Karpas-422 (cell line): ENCODE measurements around the gene PEF1. TPM values are rescaled to one million over a fixed set of nuclear protein-coding genes. Genes with fewer than 3 reads are reported as not detected.

Experiments
- DNase-seq: peaks from one replicate; pipeline ENCODE4 v3.0.0-alpha.2; 2015
- H2AFZ ChIP-seq: fragments of 200-600 bp; sonication (generic); 2 replicates; pipeline ENCODE4 v1.6.1; 2014; ENCODE audit warnings: antibody characterized with exemption, low read length, mixed read lengths
- H3K27ac ChIP-seq: fragments of 200-600 bp; sonication (generic); 2 replicates; pipeline ENCODE4 v1.5.1; 2014; ENCODE audit warnings: mild to moderate bottlenecking, low read length, moderate library complexity
- H3K27me3 ChIP-seq: fragments of 200-600 bp; sonication (generic); 2 replicates; pipeline ENCODE4 v1.6.1; 2014; ENCODE audit warnings: low read length, mixed read lengths
- H3K36me3 ChIP-seq: fragments of 200-600 bp; sonication (generic); 2 replicates; pipeline ENCODE4 v1.6.1; 2014; ENCODE audit warnings: low read length, mixed read lengths; ENCODE audit not compliant: insufficient read depth
- H3K4me1 ChIP-seq: fragments of 200-600 bp; sonication (generic); 2 replicates; pipeline ENCODE4 v1.6.1; 2014; ENCODE audit warnings: mild to moderate bottlenecking, low read length, mixed read lengths
- H3K4me2 ChIP-seq: fragments of 200-600 bp; sonication (generic); 2 replicates; pipeline ENCODE4 v1.6.1; 2014; ENCODE audit warnings: low read length, low read depth, mild to moderate bottlenecking; ENCODE audit not compliant: poor library complexity, severe bottlenecking
- H3K4me3 ChIP-seq: fragments of 200-600 bp; sonication (generic); 2 replicates; pipeline ENCODE4 v1.5.1; 2014; ENCODE audit warnings: mild to moderate bottlenecking, antibody characterized with exemption, low read length, mixed read lengths
- H3K79me2 ChIP-seq: fragments of 200-600 bp; sonication (generic); 2 replicates; pipeline ENCODE4 v1.6.1; 2014; ENCODE audit warnings: mild to moderate bottlenecking, low read length, mixed read lengths
- H3K9ac ChIP-seq: fragments of 200-600 bp; sonication (generic); 2 replicates; pipeline ENCODE4 v1.6.0; 2014; ENCODE audit warnings: low read length
- H3K9me2 ChIP-seq: fragments of 200-600 bp; sonication (generic), shearing (Covaris generic); replicated peaks from 2 replicates; pipeline ENCODE4 v1.6.0; 2014; ENCODE audit warnings: mild to moderate bottlenecking, low read length, moderate library complexity; ENCODE audit not compliant: insufficient read depth
- H3K9me3 ChIP-seq: fragments of 300-700, 200-600 bp; sonication (generic); 2 replicates; pipeline ENCODE4 v1.6.1; 2014; ENCODE audit warnings: low read length, mixed read lengths
- H4K20me1 ChIP-seq: fragments of 200-600 bp; sonication (generic); 2 replicates; pipeline ENCODE4 v1.6.1; 2014; ENCODE audit warnings: mild to moderate bottlenecking, antibody characterized with exemption, low read length, low read depth; ENCODE audit not compliant: insufficient read depth
- total RNA-seq: library from RNA; depleted of rRNA; stranded (reverse); fragments of >200 nt; shearing (Covaris generic); gene quantifications from 2 replicates; pipeline ENCODE4 v1.2.3, GENCODE V29; 2014; ENCODE audit warnings: low replicate concordance

The PEF1 gene
- total RNA-seq, 1 experiment from 2014 or later = 53.0 TPM

DNA sequence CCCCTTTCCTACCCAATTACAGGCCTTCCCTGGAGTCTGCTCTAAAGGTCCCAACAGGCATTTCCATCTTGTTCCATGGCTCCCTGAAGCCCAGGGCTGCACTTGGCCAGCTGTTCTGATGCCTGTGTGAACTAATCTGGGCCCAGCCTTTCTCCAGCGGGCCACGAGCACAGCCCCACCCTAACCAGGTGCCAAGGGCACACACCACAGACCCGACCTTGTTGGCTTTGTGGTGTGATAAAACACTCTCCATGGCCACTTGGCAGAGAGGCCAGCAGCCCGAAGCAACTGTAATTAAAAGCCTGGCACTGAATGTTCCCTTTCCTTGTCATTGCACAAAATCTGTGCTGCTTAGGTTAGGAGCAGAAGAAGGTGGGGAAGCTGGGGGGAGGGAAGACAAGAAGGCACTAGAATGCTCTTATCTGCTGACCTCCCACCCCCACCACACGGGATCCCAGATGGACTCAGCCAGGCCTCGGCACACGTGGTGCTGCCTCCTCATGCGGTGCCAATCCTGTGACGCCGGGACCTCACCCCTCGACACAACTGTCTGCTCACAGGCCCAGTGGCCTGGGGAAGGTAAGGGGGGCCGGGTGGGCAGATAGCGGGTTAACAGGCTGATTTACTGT is 17.3 kb downstream of the PEF1 start:
- Histone ChIP-seq H3K79me2 (no peaks in the 10 kb centered on the region), H3K4me1 (no peaks in the 10 kb centered on the region), H3K9me2 (no peaks in the 10 kb centered on the region), H3K9me3 (no peaks in the 10 kb centered on the region), H3K36me3 (no peaks in the 10 kb centered on the region), H3K4me3 (no peak overlapping the region), H3K9ac (no peak overlapping the region), H2AFZ (no peak overlapping the region), H3K27ac (no peak overlapping the region), H4K20me1 (no peaks in the 10 kb centered on the region), H3K27me3 (no peaks in the 10 kb centered on the region), H3K4me2 (no peak overlapping the region)
- DNase-seq = no peak

DNA sequence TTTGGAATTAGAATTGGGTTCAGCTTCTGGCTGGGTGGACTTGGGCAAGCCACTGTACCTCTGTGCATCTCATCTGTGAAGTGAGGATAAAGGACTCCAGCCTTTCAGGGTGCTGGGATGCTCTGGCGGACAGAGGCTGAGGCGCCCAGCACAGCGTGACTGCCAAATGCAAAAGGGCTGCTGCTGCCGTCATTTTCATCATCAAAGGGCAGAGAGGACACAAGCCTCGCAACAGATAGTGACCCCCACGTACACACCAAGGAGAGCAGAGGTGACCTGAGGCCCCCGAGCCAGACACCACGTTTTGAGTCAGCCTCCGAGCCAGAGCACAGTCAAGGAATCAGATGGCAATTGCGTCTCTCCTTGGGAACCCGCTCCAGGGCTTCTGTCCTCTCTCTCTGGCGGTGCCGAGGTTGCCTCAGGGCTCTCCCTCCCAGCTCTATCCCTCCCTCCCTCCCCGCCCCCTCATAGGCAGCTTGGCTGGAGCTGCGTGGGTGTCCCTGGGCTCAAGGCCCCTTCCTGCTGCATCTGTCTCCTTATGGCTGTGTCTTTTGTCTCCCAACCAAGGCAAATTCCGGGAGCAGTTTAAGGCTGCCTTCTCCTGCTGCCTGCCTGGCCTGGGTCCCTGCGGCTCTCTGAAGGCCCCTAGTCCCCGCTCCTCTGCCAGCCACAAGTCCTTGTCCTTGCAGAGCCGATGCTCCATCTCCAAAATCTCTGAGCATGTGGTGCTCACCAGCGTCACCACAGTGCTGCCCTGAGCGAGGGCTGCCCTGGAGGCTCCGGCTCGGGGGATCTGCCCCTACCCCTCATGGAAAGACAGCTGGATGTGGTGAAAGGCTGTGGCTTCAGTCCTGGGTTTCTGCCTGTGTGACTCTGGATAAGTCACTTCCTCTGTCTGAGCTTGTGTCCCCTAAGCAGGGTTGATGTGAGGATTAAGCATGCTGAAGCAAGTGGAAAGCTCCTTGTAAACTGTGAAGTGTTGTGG is 18.2 kb downstream of the PEF1 start:
- no peaks in the 10 kb centered on the region for H3K9me3 ChIP-seq
- no peak overlapping the region for H3K4me2 ChIP-seq
- no peak overlapping the region for H3K27ac ChIP-seq
- no peak overlapping the region for H2AFZ ChIP-seq
- no peak for DNase-seq
- H3K27me3 ChIP-seq = no peaks in the 10 kb centered on the region
- no peaks in the 10 kb centered on the region for H3K4me1 ChIP-seq
- H3K9ac ChIP-seq = no peak overlapping the region
- H4K20me1 ChIP-seq = no peaks in the 10 kb centered on the region
- no peak overlapping the region for H3K4me3 ChIP-seq
- H3K9me2 ChIP-seq = no peaks in the 10 kb centered on the region
- no peaks in the 10 kb centered on the region for H3K36me3 ChIP-seq
- no peaks in the 10 kb centered on the region for H3K79me2 ChIP-seq

DNA sequence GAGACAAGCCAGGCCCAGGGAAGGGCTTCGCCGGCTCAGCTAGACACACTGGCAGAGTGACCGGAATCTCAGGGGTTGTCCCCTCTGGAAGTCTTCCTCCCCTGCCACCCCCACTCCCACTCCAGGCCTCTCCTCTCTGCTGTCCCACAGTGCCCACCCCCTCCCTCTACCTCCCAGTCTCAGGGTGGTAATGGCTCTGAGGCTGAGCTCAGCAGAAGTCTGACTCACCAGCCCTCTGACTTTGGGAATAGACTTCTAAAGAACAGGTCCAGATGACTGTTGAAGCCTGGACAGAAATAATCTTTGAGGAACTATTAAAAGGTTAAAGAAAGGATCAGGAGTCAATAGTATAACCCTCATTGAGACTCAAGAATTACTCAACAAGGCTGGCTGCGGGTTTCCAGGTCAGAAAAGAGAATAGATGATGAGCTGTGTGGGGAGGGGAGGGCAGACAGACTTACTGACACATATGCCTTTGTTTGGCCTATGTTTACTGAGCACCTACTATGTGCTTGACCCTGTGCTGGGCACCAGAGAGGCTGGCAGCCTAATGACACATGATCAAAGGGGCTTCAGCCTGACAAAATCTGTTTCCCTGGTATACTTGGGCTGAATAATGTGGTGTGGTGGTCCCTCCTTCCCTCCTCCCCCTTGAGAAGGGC is 19.0 kb downstream of the PEF1 start:
- DNase-seq = no peak
- H3K9ac ChIP-seq = no peak overlapping the region
- no peak overlapping the region for H2AFZ ChIP-seq
- no peaks in the 10 kb centered on the region for H3K4me1 ChIP-seq
- no peaks in the 10 kb centered on the region for H3K36me3 ChIP-seq
- H3K79me2 ChIP-seq = no peaks in the 10 kb centered on the region
- H3K4me3 ChIP-seq = no peak overlapping the region
- no peaks in the 10 kb centered on the region for H3K9me2 ChIP-seq
- no peak overlapping the region for H3K27ac ChIP-seq
- no peak overlapping the region for H3K4me2 ChIP-seq
- H4K20me1 ChIP-seq = no peaks in the 10 kb centered on the region
- no peaks in the 10 kb centered on the region for H3K27me3 ChIP-seq
- H3K9me3 ChIP-seq = no peaks in the 10 kb centered on the region

DNA sequence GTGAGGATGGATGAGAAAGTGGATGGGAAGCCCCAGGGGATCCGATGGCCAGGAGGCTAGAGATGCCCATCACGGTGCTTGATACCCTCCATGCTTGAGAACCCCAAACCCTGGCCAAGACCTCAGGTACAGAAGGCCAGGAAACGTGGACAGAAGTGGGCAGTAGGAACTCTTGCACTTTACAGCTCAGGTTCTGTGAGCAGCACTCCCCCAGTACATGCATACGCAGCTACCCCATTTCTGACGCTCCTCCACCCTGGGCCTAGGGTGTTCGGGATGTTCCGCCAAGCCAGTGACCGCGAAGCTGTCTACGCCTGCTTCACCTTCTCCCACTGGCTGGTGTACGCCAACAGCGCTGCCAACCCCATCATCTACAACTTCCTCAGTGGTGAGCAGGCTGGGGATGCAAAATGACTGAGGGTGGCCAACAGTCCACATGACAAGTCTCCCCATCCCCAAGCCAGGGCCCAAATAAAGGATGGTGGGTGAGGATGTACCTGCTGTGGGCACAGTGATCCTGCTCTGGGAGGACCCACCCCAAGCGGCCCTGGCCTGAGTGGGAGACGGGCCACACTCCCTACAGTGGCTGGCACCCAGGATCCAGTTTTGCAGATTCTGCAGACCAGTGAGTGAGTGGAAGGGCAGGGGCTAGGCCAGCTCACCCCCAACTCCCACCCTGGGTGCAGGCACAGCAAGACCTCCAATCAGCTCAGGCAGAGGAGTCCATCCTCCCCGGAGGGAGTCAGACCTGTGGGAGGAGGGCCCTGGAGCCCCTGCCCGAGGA is 19.8 kb downstream of the PEF1 start:
- H3K4me3 ChIP-seq = no peak overlapping the region
- H3K9ac ChIP-seq = no peak overlapping the region
- H4K20me1 ChIP-seq = no peaks in the 10 kb centered on the region
- no peaks in the 10 kb centered on the region for H3K79me2 ChIP-seq
- no peaks in the 10 kb centered on the region for H3K4me1 ChIP-seq
- H3K36me3 ChIP-seq = no peaks in the 10 kb centered on the region
- no peak overlapping the region for H3K27ac ChIP-seq
- DNase-seq = no peak
- H3K4me2 ChIP-seq = no peak overlapping the region
- no peaks in the 10 kb centered on the region for H3K9me3 ChIP-seq
- H3K27me3 ChIP-seq = no peaks in the 10 kb centered on the region
- H3K9me2 ChIP-seq = no peaks in the 10 kb centered on the region
- H2AFZ ChIP-seq = no peak overlapping the region

DNA sequence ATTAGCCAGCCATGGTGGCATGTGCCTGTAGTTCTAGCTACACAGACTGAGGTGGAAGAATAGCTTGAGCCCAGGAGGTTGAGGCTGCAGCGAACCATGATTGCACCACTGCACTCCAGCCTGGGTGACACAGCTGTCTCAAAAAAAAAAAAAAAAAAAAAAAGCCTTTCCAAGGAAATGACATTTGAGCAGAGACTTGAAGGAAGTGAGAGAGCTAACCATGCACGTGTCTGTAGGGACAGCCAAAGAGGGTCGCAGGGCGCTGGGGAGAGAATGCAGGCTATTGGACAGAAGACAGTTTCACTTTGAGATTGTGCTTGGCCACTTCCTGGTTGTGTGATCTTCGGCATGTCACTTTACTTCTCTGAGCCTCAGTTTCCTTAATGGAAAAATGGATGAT is 20.4 kb downstream of the PEF1 start:
- Histone ChIP-seq H3K9me2 (no peaks in the 10 kb centered on the region), H3K27ac (no peak overlapping the region), H3K4me3 (no peak overlapping the region), H3K9me3 (no peaks in the 10 kb centered on the region), H3K4me1 (no peaks in the 10 kb centered on the region), H3K9ac (no peak overlapping the region), H3K4me2 (no peak overlapping the region), H2AFZ (no peak overlapping the region), H3K36me3 (no peaks in the 10 kb centered on the region), H3K27me3 (no peaks in the 10 kb centered on the region), H4K20me1 (no peaks in the 10 kb centered on the region), H3K79me2 (no peaks in the 10 kb centered on the region)
- DNase-seq = no peak

DNA sequence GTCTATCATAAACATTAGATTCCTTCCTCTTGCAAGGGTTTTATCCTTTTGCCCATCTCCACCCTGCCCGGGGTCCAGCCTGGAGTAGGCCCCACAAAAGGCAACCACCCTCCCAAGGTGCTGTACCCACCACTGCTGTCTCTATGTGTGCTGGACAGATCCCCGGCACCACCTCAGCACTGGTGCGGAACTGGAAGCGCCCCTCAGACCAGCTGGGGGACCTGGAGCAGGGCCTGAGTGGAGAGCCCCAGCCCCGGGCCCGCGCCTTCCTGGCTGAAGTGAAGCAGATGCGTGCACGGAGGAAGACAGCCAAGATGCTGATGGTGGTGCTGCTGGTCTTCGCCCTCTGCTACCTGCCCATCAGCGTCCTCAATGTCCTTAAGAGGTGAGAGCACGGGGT is 21.3 kb downstream of the PEF1 start:
- no peaks in the 10 kb centered on the region for H3K36me3 ChIP-seq
- H3K79me2 ChIP-seq = no peaks in the 10 kb centered on the region
- no peaks in the 10 kb centered on the region for H3K9me2 ChIP-seq
- H3K9me3 ChIP-seq = no peaks in the 10 kb centered on the region
- H2AFZ ChIP-seq = no peak overlapping the region
- no peak overlapping the region for H3K9ac ChIP-seq
- no peak overlapping the region for H3K4me2 ChIP-seq
- no peak overlapping the region for H3K4me3 ChIP-seq
- no peaks in the 10 kb centered on the region for H3K4me1 ChIP-seq
- no peak overlapping the region for H3K27ac ChIP-seq
- no peaks in the 10 kb centered on the region for H4K20me1 ChIP-seq
- H3K27me3 ChIP-seq = no peaks in the 10 kb centered on the region
- no peak for DNase-seq

DNA sequence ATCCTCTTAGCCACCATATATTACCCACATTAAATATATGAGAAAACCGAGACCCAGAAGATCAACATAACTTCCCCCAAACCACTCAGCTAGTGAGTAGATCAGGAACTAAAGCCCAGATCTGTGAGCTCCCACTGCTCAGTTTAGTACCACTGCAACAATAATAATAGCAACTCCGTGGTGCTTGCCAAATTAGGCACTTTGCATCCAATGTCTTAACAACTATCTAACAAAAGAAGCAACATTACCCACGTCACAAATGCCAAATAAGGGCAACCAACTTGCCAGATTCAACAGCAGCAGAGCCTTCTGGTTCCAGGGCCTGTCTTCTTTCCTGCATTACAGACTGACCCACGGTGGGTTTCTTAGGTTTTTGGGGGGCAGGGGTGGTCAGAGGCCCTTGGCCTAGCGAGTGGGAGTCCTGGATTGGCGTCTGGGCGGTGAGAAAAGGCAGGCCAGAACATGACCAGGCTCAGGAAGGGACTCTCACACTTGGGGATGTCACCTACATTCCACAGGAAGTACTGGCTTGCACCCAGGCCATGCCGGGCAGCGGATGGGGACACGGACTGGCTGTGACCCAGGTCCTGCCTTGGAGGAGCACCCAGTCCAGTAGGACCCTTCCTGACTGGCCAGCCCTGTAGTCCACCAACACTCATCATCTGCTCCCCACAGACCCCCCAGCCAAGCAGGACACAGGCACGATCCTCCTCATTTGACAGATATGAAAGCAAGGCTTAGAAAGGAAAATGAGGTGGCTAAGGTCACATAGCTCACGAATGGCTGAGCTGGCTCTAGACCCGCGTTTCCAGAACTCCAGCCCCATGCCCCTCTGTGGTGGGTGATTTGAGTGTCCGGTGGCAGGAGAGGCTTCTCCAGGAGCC is 22.6 kb downstream of the PEF1 start:
- Histone ChIP-seq H3K27me3 (no peaks in the 10 kb centered on the region), H3K79me2 (no peaks in the 10 kb centered on the region), H3K27ac (no peak overlapping the region), H3K9ac (no peak overlapping the region), H2AFZ (no peak overlapping the region), H3K4me3 (no peak overlapping the region), H3K4me2 (no peak overlapping the region), H3K9me3 (no peaks in the 10 kb centered on the region), H4K20me1 (no peaks in the 10 kb centered on the region), H3K9me2 (no peaks in the 10 kb centered on the region), H3K36me3 (no peaks in the 10 kb centered on the region), H3K4me1 (peaks cover 2% of the 10 kb centered on the region; the same call in 1 of the 2 replicates)
- no peak for DNase-seq
